Trophoblast cell (in vitro differentiated cells and primary cell): ENCODE data around the gene SORCS3.

Source experiments
- DNase-seq, 2 donors: peaks; one replicate each; pipeline ENCODE4 v3.0.0-alpha.2; 2016
- H2AFZ ChIP-seq: 2 replicates; pipeline ENCODE4 v1.6.1; 2013; ENCODE audit warnings: low read length, moderate library complexity, mild to moderate bottlenecking; ENCODE audit not compliant: insufficient read depth, poor library complexity
- H2AK5ac ChIP-seq: 2 replicates; pipeline ENCODE4 v1.6.1; 2013; ENCODE audit warnings: mild to moderate bottlenecking, low read length
- H2BK120ac ChIP-seq: 2 replicates; pipeline ENCODE4 v1.6.1; 2013; ENCODE audit warnings: low read length, mild to moderate bottlenecking, moderate library complexity; ENCODE audit not compliant: insufficient read depth, poor library complexity
- H2BK12ac ChIP-seq: 2 replicates; pipeline ENCODE4 v1.6.1; 2013; ENCODE audit warnings: mild to moderate bottlenecking, low read length, moderate library complexity
- H2BK5ac ChIP-seq: 2 replicates; pipeline ENCODE4 v1.6.1; 2013; ENCODE audit warnings: low read length, low read depth, moderate library complexity, mild to moderate bottlenecking; ENCODE audit not compliant: poor library complexity
- H3K14ac ChIP-seq: 2 replicates; pipeline ENCODE4 v1.6.1; 2013; ENCODE audit warnings: mild to moderate bottlenecking, low read length
- H3K18ac ChIP-seq: 2 replicates; pipeline ENCODE4 v1.6.1; 2013; ENCODE audit warnings: mild to moderate bottlenecking, low read length
- H3K23ac ChIP-seq: 2 replicates; pipeline ENCODE4 v1.6.1; 2013; ENCODE audit warnings: low read length
- H3K27ac ChIP-seq: 2 replicates; pipeline ENCODE4 v1.5.1; 2013; ENCODE audit warnings: low read depth, mild to moderate bottlenecking, inconsistent platforms, low read length, moderate library complexity
- H3K27me3 ChIP-seq: 2 replicates; pipeline ENCODE4 v1.6.1; 2013; ENCODE audit warnings: inconsistent platforms, mild to moderate bottlenecking, low read length, moderate library complexity; ENCODE audit not compliant: insufficient read depth
- H3K36me3 ChIP-seq, 2 experiments: 1 replicate in 1 of 2; 2 replicates in 1 of 2; pipeline ENCODE4 v1.6.1; 2013; ENCODE audit warnings: low read length in 2 of 2, mild to moderate bottlenecking in 2 of 2, moderate library complexity in 1 of 2; ENCODE audit not compliant: insufficient read depth in 2 of 2, control insufficient read depth in 1 of 2
- H3K4ac ChIP-seq: 2 replicates; pipeline ENCODE4 v1.6.1; 2013; ENCODE audit warnings: low read depth, mild to moderate bottlenecking, low read length, moderate library complexity
- H3K4me1 ChIP-seq, 2 experiments: 1 replicate in 1 of 2; 2 replicates in 1 of 2; pipeline ENCODE4 v1.6.1; 2013; ENCODE audit warnings: low read length in 2 of 2, mild to moderate bottlenecking in 2 of 2, moderate library complexity in 1 of 2; ENCODE audit not compliant: insufficient read depth in 2 of 2, control insufficient read depth in 1 of 2
- H3K4me2 ChIP-seq: 2 replicates; pipeline ENCODE4 v1.6.1; 2013; ENCODE audit warnings: inconsistent platforms, mild to moderate bottlenecking, low read length, moderate library complexity
- H3K4me3 ChIP-seq: 2 replicates; pipeline ENCODE4 v1.5.1; 2013; ENCODE audit warnings: mild to moderate bottlenecking, low read depth, low read length, inconsistent platforms
- H3K79me1 ChIP-seq: one replicate; pipeline ENCODE4 v1.6.1; 2013; ENCODE audit warnings: low read length
- H3K79me2 ChIP-seq: 2 replicates; pipeline ENCODE4 v1.6.1; 2013; ENCODE audit warnings: low read length, mild to moderate bottlenecking; ENCODE audit not compliant: control insufficient read depth, insufficient read depth, poor library complexity
- H3K9ac ChIP-seq: 2 replicates; pipeline ENCODE4 v1.6.1; 2013; ENCODE audit warnings: mild to moderate bottlenecking, low read length
- H3K9me3 ChIP-seq: 2 replicates; pipeline ENCODE4 v1.6.1; 2013; ENCODE audit warnings: low read depth, mild to moderate bottlenecking, control low read depth, inconsistent platforms, low read length; ENCODE audit not compliant: insufficient read depth
- H4K12ac ChIP-seq: 2 replicates; pipeline ENCODE4 v1.6.1; 2013; ENCODE audit warnings: low read depth, mild to moderate bottlenecking, low read length, moderate library complexity
- H4K8ac ChIP-seq: 2 replicates; pipeline ENCODE4 v1.6.1; 2013; ENCODE audit warnings: low read depth, mild to moderate bottlenecking, low read length, moderate library complexity
- H4K91ac ChIP-seq: one replicate; pipeline ENCODE4 v1.6.1; 2013; ENCODE audit warnings: low read depth, mild to moderate bottlenecking, low read length, moderate library complexity
- WGBS: extraction: QIAGEN DNeasy Blood & Tissue Kit; methylation state at CpG from one replicate; pipeline ENCODE4 v1.1.7; 2013; ENCODE audit warnings: missing lambda C conversion rate; ENCODE audit not compliant: insufficient read length, insufficient coverage; ENCODE audit errors: extremely low coverage; 5-methylcytosine and 5-hydroxymethylcytosine counted together

The SORCS3 gene

GRCh38 chr10:105023211-105024111 lies 382.4 kb downstream of the SORCS3 start:
- WGBS, result no CpG with 5 or more reads among the region's 6 CpGs
- Histone ChIP-seq H3K79me2 (no peaks in the 10 kb centered on the region), H3K36me3 (no peaks in the 10 kb centered on the region), H3K79me1 (no peaks in the 10 kb centered on the region), H4K12ac (no peak overlapping the region), H3K4me1 (no peaks in the 10 kb centered on the region), H4K8ac (no peak overlapping the region), H2AFZ (no peak overlapping the region), H2BK5ac (no peak overlapping the region), H3K4ac (no peak overlapping the region), H4K91ac (no peak overlapping the region), H3K9me3 (no peaks in the 10 kb centered on the region), H3K14ac (no peak overlapping the region), H2BK12ac (no peak overlapping the region), H3K27me3 (no peaks in the 10 kb centered on the region), H2BK120ac (no peak overlapping the region), H3K4me2 (no peak overlapping the region), H3K23ac (no peak overlapping the region), H3K4me3 (no peak overlapping the region), H3K18ac (no peak overlapping the region), H3K27ac (no peak overlapping the region), H3K9ac (no peak overlapping the region), H2AK5ac (no peak overlapping the region)
- no peak for DNase-seq

GRCh38 chr10:105024184-105024583 lies 383.1 kb downstream of the SORCS3 start:
- Histone ChIP-seq H3K18ac (no peak overlapping the region), H2AK5ac (no peak overlapping the region), H3K9me3 (no peaks in the 10 kb centered on the region), H3K23ac (no peak overlapping the region), H3K4me2 (no peak overlapping the region), H4K91ac (no peak overlapping the region), H2AFZ (no peak overlapping the region), H3K14ac (no peak overlapping the region), H2BK120ac (no peak overlapping the region), H3K79me2 (no peaks in the 10 kb centered on the region), H2BK5ac (no peak overlapping the region), H3K79me1 (no peaks in the 10 kb centered on the region), H3K36me3 (no peaks in the 10 kb centered on the region), H3K4me1 (no peaks in the 10 kb centered on the region), H4K12ac (no peak overlapping the region), H3K9ac (no peak overlapping the region), H3K4me3 (no peak overlapping the region), H4K8ac (no peak overlapping the region), H3K27me3 (no peaks in the 10 kb centered on the region), H2BK12ac (no peak overlapping the region), H3K4ac (no peak overlapping the region), H3K27ac (no peak overlapping the region)
- DNase-seq, result no peak

- no peaks in the 10 kb centered on the region for H3K4me1 ChIP-seq
- H4K12ac ChIP-seq, result no peak overlapping the region
- H3K4ac ChIP-seq, result no peak overlapping the region
- H3K4me3 ChIP-seq, result no peak overlapping the region
- H4K8ac ChIP-seq, result no peak overlapping the region
- no peaks in the 10 kb centered on the region for H3K27me3 ChIP-seq
- no peak for DNase-seq
- no peak overlapping the region for H2BK12ac ChIP-seq
- H3K27ac ChIP-seq, result no peak overlapping the region
- H2BK120ac ChIP-seq, result no peak overlapping the region
- H4K91ac ChIP-seq, result no peak overlapping the region
- no peak overlapping the region for H3K14ac ChIP-seq
- no CpG with 5 or more reads among the region's 1 CpG for WGBS
- H3K79me2 ChIP-seq, result no peaks in the 10 kb centered on the region
- no peaks in the 10 kb centered on the region for H3K36me3 ChIP-seq
- H3K4me2 ChIP-seq, result no peak overlapping the region
- no peak overlapping the region for H3K9ac ChIP-seq
- H3K79me1 ChIP-seq, result no peaks in the 10 kb centered on the region
- H2AK5ac ChIP-seq, result no peak overlapping the region
- no peaks in the 10 kb centered on the region for H3K9me3 ChIP-seq
- H2BK5ac ChIP-seq, result no peak overlapping the region
- no peak overlapping the region for H2AFZ ChIP-seq
- H3K23ac ChIP-seq, result no peak overlapping the region
- H3K18ac ChIP-seq, result no peak overlapping the region
Observed at GRCh38 chr10:105025092-105025491, 384.0 kb downstream of the SORCS3 start.

- H2AFZ ChIP-seq, result no peak overlapping the region
- H4K91ac ChIP-seq, result no peak overlapping the region
- no peak overlapping the region for H3K14ac ChIP-seq
- no peaks in the 10 kb centered on the region for H3K79me2 ChIP-seq
- WGBS, result no CpG with 5 or more reads among the region's 5 CpGs
- no peak overlapping the region for H4K8ac ChIP-seq
- no peak overlapping the region for H3K4me3 ChIP-seq
- no peak overlapping the region for H3K4me2 ChIP-seq
- H2BK5ac ChIP-seq, result no peak overlapping the region
- H3K23ac ChIP-seq, result no peak overlapping the region
- no peaks in the 10 kb centered on the region for H3K4me1 ChIP-seq
- no peak overlapping the region for H3K9ac ChIP-seq
- H3K36me3 ChIP-seq, result no peaks in the 10 kb centered on the region
- no peak for DNase-seq
- no peak overlapping the region for H3K4ac ChIP-seq
- no peak overlapping the region for H2BK12ac ChIP-seq
- no peaks in the 10 kb centered on the region for H3K9me3 ChIP-seq
- H3K27ac ChIP-seq, result no peak overlapping the region
- no peak overlapping the region for H4K12ac ChIP-seq
- no peak overlapping the region for H2BK120ac ChIP-seq
- H2AK5ac ChIP-seq, result no peak overlapping the region
- H3K18ac ChIP-seq, result no peak overlapping the region
- no peaks in the 10 kb centered on the region for H3K27me3 ChIP-seq
- no peaks in the 10 kb centered on the region for H3K79me1 ChIP-seq
Observed at GRCh38 chr10:105026566-105026965, 385.5 kb downstream of the SORCS3 start.
